Measurements from ENCODE around the gene SLC27A6. TPM values are rescaled to one million over a fixed set of nuclear protein-coding genes. Genes with fewer than 3 reads are reported as not detected.
"Not testable (repeated sequence)": the region's sequence is repeated elsewhere in the genome, so short reads cannot be mapped to it uniquely, and the experiment has no call there.

SLC27A6 gene
- total RNA-seq, 1 donor from 2014 or later = 7.4 TPM

DNA sequence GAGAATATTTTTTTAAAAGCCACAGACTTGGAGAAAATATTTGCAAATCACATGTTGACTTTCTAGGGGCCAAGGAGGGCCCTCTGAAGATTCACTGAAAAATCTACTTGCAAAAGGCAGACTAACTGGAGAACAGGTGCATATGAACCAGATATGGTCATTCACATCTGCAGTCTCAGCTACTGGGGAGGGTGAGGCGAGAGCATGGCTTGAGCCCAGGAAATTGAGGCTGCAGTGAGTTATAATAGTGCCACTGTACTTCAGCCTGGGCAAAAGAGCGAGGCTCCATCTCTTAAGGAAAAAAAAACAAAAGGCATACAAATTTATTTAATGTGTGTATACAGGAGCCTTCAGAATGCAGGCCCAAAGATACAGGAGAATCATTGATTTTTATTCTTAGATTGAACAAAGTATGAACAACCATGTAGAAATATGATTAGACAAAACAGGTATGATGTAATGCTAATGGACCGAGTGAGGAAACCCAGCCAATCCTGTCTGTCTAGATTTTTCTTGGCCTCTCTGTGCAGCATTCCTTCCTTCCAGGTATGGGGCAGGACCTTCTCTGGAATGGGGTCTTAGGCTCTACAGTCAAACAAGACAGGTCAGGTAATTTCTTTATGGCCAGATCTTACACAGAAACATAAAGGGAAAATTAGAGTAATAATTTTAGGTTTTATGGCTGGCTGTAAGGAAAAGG lies 15.3 kb upstream of the SLC27A6 start:
- DNase-seq (ENCODE audit: low spot score) = no peak
- H3K36me3 ChIP-seq = no peaks in the 10 kb centered on the region

DNA sequence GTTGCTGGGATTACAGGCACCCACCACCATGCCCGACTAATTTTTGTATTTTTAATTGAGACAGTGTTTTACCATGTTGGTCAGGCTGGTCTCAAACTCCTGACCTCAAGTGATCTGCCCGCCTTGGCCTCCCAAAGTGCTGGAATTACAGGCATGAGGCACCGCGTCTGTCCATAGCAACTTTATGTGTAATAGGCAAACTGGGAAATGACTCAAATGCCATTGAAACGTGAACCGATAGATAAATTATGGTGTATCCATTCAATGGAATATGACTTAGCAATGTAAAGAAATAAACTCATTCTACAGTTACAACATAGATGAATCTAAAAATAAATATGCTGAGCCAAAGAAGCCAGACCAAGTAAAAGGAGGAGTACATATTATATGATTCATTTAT lies 14.0 kb upstream of the SLC27A6 start:
- not testable (repeated sequence) for H3K9me3 Mint-ChIP-seq; H2AFZ ChIP-seq (replicated peaks); H4K20me1 ChIP-seq (ENCODE audit: low read depth); H3K27ac Mint-ChIP-seq; H3K4me3 ChIP-seq; H3K9me3 ChIP-seq (ENCODE audit: low read depth); H3K4me1 Mint-ChIP-seq; DNase-seq (ENCODE audit: low spot score); H3K27ac ChIP-seq; H3K36me3 ChIP-seq; H3K4me2 ChIP-seq; H3K4me1 ChIP-seq; H3K27me3 ChIP-seq; H3K9ac ChIP-seq; H3K4me3 Mint-ChIP-seq; H3K79me2 ChIP-seq (ENCODE audit: low read depth); H3K36me3 Mint-ChIP-seq; H3F3A ChIP-seq (ENCODE audit: low read depth); H3K27me3 Mint-ChIP-seq (ENCODE audit: insufficient read depth, low read depth)

More for the DNA sequence above, 15.3 kb upstream of the SLC27A6 start:
- no peak overlapping the region for H3K27ac ChIP-seq
- H3K79me2 ChIP-seq (ENCODE audit: low read depth) = no peaks in the 10 kb centered on the region
- Mint-ChIP-seq H3K36me3 (no peaks in the 10 kb centered on the region), H3K27ac (no peak overlapping the region), H3K9me3 (peaks cover 4% of the 10 kb centered on the region), H3K4me3 (no peak overlapping the region), H3K4me1 (no peaks in the 10 kb centered on the region), H3K27me3 (ENCODE audit: insufficient read depth, low read depth) (no peaks in the 10 kb centered on the region)
- H4K20me1 ChIP-seq (ENCODE audit: low read depth) = no peaks in the 10 kb centered on the region
- no peaks in the 10 kb centered on the region for H3K4me1 ChIP-seq
- no peak overlapping the region for H3K9ac ChIP-seq
- TF ChIP-seq EZH2phosphoT487 (IDR thresholded peaks at IDR 0.05) (no peak), EZH2 (IDR thresholded peaks at IDR 0.05) (no peak)
- TF ChIP-seq, protein P1, sequence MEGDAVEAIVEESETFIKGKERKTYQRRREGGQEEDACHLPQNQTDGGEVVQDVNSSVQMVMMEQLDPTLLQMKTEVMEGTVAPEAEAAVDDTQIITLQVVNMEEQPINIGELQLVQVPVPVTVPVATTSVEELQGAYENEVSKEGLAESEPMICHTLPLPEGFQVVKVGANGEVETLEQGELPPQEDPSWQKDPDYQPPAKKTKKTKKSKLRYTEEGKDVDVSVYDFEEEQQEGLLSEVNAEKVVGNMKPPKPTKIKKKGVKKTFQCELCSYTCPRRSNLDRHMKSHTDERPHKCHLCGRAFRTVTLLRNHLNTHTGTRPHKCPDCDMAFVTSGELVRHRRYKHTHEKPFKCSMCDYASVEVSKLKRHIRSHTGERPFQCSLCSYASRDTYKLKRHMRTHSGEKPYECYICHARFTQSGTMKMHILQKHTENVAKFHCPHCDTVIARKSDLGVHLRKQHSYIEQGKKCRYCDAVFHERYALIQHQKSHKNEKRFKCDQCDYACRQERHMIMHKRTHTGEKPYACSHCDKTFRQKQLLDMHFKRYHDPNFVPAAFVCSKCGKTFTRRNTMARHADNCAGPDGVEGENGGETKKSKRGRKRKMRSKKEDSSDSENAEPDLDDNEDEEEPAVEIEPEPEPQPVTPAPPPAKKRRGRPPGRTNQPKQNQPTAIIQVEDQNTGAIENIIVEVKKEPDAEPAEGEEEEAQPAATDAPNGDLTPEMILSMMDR (IDR thresholded peaks at IDR 0.05) = no peak
- no peaks in the 10 kb centered on the region for H3K9me3 ChIP-seq (ENCODE audit: low read depth)
- no peak overlapping the region for H3K4me2 ChIP-seq
- no peak overlapping the region for H2AFZ ChIP-seq (replicated peaks)
- no peak overlapping the region for H3K4me3 ChIP-seq
- H3F3A ChIP-seq (ENCODE audit: low read depth) = no peaks in the 10 kb centered on the region
- H3K27me3 ChIP-seq = no peaks in the 10 kb centered on the region

DNA sequence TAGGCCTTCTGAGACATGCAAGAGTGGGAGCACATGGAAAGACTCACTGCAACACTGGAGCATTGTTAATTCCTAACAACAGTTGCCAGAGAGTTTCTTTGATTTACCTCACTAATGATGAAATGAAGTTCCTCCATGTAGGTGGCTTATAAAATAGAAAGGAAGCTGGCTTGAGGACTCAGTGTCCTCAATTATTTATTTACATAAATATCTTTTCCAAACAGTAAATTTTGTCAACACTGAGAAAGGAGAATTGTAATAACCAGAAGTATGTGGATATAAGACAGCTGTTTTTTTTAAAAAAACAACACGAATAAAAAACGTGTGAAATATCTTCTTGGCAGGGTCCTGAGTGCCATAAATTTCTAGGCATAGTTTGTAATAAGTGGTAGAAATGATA lies 9.1 kb upstream of the SLC27A6 start:
- Mint-ChIP-seq H3K4me3 (no peak overlapping the region), H3K27ac (no peak overlapping the region), H3K36me3 (no peaks in the 10 kb centered on the region), H3K4me1 (no peaks in the 10 kb centered on the region), H3K27me3 (ENCODE audit: insufficient read depth, low read depth) (no peaks in the 10 kb centered on the region), H3K9me3 (peaks cover 11% of the 10 kb centered on the region)
- H3K4me1 ChIP-seq = no peaks in the 10 kb centered on the region
- no peak for DNase-seq (ENCODE audit: low spot score)
- H3K27ac ChIP-seq = no peak overlapping the region
- TF ChIP-seq EZH2 (IDR thresholded peaks at IDR 0.05) (no peak), EZH2phosphoT487 (IDR thresholded peaks at IDR 0.05) (no peak)
- TF ChIP-seq, protein P1 (IDR thresholded peaks at IDR 0.05) = no peak
- no peaks in the 10 kb centered on the region for H3F3A ChIP-seq (ENCODE audit: low read depth)
- H3K79me2 ChIP-seq (ENCODE audit: low read depth) = no peaks in the 10 kb centered on the region
- H4K20me1 ChIP-seq (ENCODE audit: low read depth) = no peaks in the 10 kb centered on the region
- H3K36me3 ChIP-seq = no peaks in the 10 kb centered on the region
- H3K9me3 ChIP-seq (ENCODE audit: low read depth) = no peaks in the 10 kb centered on the region
- no peak overlapping the region for H2AFZ ChIP-seq (replicated peaks)
- H3K4me2 ChIP-seq = no peak overlapping the region
- H3K27me3 ChIP-seq = no peaks in the 10 kb centered on the region
- no peak overlapping the region for H3K4me3 ChIP-seq
- no peak overlapping the region for H3K9ac ChIP-seq

DNA sequence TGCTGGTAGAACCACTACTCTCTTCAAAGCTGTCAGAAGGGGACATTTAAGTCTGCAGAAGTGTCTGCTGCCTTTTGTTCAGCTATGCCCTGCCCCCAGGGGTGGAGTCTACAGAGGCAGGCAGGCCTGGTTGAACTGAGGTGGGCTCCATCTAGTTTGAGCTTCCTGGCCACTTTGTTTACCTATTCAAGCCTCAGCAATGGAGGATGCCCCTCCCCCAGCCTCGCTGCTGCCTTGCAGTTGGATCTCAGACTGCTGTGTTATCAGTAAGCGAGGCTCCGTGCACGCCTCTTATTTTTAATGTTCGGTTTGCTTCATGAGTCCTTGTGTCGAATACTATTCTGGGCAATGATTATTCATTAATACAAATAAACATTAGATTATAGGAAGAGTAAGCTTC lies 3.1 kb upstream of the SLC27A6 start:
- Mint-ChIP-seq H3K27ac (no peak overlapping the region), H3K4me3 (no peak overlapping the region), H3K27me3 (ENCODE audit: insufficient read depth, low read depth) (peaks cover 8% of the 10 kb centered on the region), H3K36me3 (no peaks in the 10 kb centered on the region), H3K9me3 (peaks cover 17% of the 10 kb centered on the region), H3K4me1 (peaks cover 3% of the 10 kb centered on the region)
- Histone ChIP-seq H3K4me1 (peaks cover 5% of the 10 kb centered on the region), H3K27ac (no peak overlapping the region), H3K36me3 (no peaks in the 10 kb centered on the region), H3K27me3 (peaks cover 41% of the 10 kb centered on the region), H2AFZ (replicated peaks) (peak overlapping the region; percentile 90), H3K4me3 (no peak overlapping the region), H3K9ac (no peak overlapping the region), H4K20me1 (ENCODE audit: low read depth) (no peaks in the 10 kb centered on the region), H3K79me2 (ENCODE audit: low read depth) (no peaks in the 10 kb centered on the region), H3K9me3 (ENCODE audit: low read depth) (no peaks in the 10 kb centered on the region), H3K4me2 (no peak overlapping the region), H3F3A (ENCODE audit: low read depth) (no peaks in the 10 kb centered on the region)
- TF ChIP-seq EZH2 (IDR thresholded peaks at IDR 0.05) = no peak
- TF ChIP-seq, protein P1 (IDR thresholded peaks at IDR 0.05) = no peak
- no peak for TF ChIP-seq EZH2phosphoT487 (IDR thresholded peaks at IDR 0.05)
- DNase-seq (ENCODE audit: low spot score) = no peak
